Suppressor macrophage treated with lipopolysaccharide for 1 hour (primary cell): ENCODE data around the gene TACSTD2.
A peak's percentile ranks its signal among the peaks of the same experiment; 100 is the strongest.
"Not testable (repeated sequence)": the region's sequence is repeated elsewhere in the genome, so short reads cannot be mapped to it uniquely, and the experiment has no call there.

Source experiments
- DNase-seq, 3 donors: peaks; one replicate each; pipeline ENCODE4 v3.0.0-alpha.2; 2020 to 2022

Gene TACSTD2, protein sequence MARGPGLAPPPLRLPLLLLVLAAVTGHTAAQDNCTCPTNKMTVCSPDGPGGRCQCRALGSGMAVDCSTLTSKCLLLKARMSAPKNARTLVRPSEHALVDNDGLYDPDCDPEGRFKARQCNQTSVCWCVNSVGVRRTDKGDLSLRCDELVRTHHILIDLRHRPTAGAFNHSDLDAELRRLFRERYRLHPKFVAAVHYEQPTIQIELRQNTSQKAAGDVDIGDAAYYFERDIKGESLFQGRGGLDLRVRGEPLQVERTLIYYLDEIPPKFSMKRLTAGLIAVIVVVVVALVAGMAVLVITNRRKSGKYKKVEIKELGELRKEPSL

DNA sequence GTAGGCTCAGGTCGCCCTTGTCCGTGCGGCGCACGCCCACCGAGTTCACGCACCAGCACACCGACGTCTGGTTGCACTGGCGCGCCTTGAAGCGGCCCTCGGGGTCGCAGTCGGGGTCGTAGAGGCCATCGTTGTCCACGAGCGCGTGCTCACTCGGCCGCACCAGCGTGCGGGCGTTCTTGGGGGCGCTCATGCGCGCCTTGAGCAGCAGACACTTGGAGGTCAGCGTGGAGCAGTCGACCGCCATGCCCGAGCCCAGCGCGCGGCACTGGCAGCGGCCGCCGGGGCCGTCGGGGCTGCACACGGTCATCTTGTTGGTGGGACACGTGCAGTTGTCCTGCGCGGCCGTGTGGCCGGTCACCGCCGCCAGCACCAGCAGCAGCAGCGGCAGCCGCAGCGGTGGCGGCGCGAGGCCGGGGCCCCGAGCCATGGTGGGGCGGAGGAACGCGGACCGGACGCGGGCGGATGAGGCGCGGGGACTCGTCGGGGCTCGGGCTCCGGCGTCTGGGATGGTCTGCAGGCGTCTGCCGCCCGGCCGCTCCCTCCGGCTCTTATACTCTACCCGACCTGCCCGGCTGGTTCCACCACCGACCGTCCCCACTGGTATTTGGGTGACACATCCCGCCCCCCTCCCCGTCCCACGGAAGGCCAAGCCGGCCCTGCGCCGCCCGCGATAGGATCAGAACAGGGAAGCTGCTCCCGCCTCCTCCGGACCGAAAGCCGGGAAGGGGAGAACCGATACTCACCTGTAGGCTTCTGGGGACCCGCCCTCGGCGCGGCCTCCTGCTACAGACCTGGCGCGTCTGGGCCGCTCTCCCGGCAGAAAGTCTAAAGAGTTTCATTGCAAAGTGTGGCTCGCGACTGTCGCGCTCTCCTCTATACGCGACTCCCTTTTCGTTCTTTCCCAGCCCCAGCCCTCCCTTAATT lies at the start of gene TACSTD2:
TACSTD2 (minus strand) TSS at position 526 of the 927 bp plus-strand sequence; CDS start at position 430, 96 bp downstream.
- peak in 1 of 3 donors; percentile 55 for DNase-seq

DNA sequence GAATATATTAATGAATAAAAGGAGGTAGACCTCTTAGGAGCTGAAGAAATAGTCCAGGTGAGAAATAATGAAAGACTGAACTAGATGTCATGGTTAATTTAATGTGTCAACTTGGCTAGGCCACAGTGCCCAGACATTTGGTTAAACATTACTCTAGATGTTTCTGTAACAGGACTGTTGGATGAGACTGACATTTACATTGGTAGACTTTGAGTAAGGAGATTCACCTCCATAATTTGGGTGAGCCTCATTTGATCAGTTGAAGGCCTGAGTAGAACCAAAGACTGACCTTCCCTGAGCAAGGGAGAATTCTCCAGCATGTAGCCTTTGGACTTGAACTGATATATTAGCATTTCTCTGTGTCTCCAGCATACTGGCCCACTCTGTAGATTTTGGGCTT lies 49.2 kb upstream of the TACSTD2 start:
- DNase-seq = no peak

DNA sequence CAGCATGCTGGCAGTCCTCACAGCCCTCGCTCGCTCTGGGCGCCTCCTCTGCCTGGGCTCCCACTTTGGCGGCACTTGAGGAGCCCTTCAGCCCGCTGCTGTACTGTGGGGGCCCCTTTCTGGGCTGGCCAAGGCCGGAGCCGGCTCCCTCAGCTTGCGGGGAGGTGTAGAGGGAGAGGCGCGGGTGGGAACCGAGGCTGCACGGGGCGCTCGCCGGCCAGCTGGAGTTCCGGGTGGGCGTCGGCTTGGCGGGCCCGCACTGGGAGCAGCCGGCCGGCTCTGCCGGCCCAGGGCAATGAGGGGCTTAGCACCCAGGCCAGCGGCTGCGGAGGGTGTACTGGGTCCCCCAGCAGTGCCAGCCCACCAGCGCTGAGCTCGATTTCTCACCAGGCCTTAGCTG lies 46.2 kb upstream of the TACSTD2 start:
- not testable (repeated sequence) for DNase-seq

DNA sequence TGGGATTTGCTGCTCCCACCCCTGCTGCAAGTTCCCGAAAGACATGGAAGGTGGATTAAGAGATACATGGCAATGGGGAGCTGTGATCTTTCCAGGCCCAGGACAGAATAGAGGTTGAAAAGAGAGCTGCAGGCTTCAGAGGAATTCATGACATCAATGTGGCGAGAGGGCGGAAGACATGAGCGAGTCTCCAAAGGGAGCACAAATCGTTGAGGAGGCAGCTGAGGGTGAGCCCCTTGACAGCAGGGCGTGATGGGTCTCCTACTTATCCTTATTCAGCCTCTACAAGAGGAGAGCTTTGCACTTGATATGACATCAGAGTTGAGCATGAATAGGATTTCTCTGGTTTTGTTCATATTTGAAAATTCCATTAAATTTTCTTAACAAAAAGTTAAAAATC lies 45.5 kb upstream of the TACSTD2 start:
- DNase-seq = no peak

DNA sequence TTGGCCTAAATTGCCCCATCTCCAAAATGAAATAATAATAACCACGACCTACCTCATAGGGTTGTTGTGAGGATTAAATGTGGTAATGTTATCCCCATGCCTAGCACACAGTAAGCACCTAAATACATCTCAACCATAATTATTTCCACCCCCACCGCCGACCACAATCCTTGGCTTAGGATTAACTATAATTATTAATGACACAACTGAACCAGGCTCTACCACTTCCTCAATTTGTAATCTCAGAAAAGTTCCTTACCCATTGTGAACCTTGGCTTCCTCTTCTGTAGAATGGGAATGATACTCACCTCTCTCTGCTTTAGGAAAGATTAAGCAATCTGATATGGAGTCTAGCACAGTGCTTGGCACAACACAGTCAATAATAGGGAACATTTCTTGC lies 44.3 kb upstream of the TACSTD2 start:
- peak; percentile 17 to 58 (median 57) for DNase-seq

DNA sequence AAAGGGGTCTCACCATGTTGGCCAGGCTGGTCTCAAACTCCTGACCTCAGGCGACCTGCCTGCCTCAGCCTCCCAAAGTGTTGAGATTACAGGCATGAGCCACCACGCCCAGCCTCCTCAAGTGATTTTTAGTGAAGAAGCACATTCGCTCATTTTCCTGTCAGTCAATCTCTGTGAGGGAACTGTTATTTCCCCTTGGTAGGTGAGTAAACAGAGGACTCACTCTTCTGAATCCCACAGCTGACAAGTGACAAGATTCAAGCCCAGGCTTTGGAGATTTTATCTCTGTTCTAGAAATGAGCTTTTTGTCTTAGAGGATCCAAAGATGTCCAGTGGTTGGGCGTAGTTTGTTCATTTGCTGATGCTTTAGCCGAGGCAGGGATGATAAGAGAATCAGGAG lies 43.9 kb upstream of the TACSTD2 start:
- peak; percentile 72 to 81 (median 79) for DNase-seq

DNA sequence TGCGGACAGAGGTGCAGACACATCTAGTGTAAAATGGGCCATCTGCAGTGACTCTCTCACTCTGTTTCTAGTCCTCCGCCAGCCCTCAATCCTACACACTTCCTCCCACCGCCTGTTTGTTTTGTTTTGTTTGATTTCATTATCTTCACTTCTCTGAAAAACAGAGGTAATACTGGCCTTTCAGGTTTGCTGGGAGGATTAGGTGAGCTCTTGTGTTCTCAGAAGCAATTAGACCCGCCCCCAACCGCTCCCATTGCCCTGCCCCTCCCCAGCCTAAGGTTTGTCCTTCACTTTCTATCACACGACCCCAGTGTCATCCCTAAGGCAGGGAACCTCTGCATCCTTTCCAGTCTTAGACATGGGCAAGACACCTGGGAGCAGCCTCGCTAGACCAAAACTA lies 43.2 kb upstream of the TACSTD2 start:
- peak in 1 of 3 donors; percentile 17 for DNase-seq

DNA sequence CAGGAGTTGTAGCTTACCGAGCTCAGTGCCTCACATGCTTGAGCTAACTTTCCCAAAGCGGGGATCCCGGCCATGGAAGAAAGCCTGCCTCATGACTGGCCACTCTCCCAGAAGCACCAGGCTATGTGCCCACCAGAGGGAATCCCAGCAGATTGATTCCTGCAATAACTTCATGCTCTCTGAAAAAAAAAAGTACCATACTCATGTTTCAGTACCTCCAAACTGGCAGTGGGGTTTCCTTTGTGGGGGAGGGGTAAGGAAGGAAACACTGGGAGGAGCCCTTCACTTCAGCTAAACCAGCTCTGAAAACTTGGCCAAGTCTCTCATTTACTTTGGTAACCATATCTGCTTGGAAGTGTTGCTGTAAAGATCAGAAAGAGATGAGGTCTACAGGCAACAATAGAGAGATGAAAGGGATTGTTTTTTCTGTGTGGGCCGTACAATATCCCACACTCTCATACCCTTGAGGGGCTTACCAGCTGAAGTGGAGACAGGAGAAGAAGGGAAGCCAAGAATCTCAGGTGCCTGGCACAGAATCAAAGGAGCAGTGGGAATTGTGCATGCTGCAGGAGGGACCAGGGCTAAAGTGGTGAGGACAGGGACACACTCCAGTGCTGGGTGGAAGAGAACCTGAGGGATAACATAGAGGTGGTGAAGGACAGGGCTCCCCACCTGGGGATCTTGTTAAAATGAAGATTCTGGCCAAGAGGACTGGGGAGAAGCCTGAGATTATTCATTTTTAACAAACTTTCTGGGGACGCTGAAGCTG lies 42.4 kb upstream of the TACSTD2 start:
- DNase-seq = peak; percentile 38 to 50 (median 38)

DNA sequence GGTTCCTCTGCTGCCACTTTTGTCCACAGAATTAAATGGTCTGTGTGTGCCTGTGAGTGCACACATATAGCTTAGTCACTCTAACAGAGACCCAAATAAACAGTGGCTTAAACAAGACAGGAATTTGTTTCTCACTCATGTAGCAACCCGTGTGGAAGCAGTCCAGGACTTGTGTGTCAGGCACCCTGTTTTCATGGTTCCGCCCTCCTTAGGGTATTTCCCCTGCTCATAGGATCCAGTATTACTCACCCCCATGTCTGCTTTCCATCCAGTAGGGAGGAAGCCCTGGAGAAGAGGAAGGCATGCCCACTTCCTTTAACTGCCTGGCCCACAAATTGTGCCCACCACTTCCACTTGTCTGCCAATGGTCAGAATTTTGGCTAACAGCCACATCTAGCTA lies 41.3 kb upstream of the TACSTD2 start:
- peak; percentile 94 to 97 (median 95) for DNase-seq

DNA sequence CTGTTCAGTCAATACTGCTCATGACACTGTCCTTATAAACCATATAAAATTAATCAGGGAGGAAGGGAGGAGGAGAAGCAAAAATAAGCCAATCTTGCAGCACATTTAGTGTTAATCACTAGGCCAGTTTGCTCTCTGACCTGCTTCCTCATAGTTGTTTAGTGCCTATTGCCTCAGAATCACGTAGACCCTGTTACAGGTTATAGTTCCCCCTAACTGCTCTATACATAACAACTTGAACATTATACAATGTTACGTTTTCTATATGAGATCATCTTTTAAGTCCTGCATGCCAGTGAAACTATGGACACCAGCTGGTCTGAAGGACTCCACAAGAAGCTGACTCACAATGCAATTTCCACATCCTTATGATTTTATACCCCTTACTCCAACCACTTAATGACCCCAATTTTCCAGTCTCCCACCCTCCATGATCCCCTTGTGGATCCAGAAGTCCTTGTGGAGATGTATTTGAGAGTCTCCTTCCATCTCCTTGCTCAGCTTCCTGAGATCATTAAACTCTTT lies 34.9 kb upstream of the TACSTD2 start:
- peak in 2 of 3 donors; percentile 16 to 25 for DNase-seq

DNA sequence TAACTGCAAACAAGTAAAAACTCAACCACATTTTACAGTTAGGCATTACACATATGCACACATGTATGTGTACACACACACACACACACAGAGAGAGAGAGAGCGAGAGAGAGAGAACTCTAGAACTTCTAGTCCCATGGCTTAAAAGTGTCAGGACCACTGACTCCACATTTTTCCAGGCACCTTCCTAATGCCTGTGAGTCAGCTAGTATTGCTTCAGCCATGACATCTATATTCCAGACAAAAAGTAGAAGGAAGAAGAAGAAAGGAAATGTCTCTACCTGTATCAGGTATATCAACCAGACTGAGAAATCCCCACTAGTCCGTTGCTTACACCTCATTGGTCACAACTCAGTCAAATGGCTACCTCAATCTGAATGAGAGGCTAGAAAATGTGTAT lies 31.9 kb upstream of the TACSTD2 start:
- DNase-seq = no peak

DNA sequence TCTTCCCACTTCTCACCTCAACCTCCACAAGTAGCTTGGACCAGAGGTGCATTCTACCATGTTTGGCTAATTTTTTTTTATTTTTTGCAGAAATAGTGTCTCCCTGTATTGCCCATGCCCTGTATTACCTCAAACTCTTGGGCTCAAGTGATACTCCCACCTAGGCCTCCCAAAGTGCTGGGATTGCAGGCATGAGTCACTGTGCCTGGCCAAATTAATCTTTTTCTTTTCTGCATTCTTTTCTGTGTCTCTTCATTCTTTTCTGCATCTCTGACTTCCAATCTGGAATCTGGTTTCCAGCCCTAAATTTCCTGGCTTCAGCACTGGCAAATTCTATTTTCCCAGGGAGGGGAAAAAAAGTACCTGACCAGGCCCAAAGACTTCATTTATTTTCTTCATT lies 31.2 kb upstream of the TACSTD2 start:
- DNase-seq = no peak

DNA sequence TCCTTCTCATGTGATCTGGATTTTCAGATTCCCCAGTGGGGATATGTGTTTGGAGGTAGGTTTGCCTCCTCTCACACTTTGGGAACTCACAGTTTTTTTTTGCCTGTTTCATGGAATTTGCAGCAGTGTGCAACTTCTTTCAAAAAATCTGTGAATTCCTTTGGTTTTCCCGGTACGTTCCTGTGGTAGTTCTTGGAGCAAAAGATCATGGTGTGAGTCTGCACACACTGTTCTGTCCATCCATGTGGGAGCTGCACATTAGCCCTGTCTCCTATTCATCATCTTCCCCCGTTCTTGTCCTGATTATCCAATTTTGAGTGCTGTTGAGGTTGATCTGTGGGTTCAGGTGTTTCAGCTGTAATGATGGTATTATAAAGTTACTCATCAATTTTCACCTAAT lies 30.3 kb upstream of the TACSTD2 start:
- no peak for DNase-seq

DNA sequence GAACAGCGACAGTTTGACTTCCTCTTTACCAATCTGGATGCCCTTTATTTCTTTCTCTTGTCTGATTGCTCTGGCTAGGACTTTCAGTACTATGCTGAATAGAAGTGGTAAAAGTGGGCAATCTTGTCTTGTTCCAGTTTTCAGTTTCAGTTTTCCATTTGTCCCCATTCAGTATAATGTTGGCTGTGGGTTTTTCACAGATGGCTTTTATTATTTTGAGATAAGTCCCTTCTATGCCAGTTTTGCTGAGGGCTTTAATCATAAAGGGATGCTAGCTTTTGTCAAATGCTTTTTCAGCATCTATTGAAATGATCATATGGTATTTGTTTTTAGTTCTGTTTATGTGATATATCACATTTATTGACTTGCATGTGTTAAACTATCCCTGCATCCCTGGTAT lies 24.9 kb upstream of the TACSTD2 start:
- not testable (repeated sequence) for DNase-seq

DNA sequence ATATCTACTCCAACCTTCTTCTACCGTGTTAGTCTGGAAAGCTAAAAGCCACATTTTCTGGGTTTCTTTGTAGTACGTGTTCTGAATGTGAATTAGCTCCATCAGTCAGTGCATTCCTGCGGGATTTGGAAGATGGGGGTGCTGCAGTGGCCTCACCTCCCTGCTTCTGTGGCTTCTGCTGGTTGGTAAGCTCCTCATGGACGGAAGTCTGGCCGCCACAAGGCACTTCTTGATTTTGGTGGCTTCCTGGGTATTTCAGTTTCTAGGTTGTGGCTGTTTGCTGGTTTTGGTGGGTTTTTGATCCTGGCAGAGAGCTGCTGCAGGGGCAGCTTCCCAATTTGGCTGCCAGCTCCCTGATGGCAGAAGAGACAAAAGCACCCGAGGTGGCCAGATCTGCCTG lies 20.9 kb upstream of the TACSTD2 start:
- DNase-seq = no peak

DNA sequence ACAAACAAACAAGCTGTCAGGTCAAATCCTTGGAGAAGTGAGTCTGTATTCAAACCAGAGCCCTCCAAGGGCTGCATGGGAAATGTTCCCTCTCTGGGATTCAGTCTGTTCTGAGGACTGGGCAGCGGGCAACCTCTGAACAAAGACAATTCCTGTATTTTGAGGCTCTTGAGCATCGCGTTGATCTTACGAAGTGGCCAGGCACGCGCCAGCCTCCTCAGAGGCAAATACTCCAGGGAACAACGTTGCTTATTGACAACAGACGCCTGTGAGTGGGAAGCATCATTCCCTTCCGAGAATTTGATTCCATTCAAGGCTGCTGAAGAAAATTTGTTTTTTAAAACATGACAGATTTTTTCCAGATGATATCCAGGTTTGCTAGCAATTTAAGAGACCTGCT lies 20.0 kb upstream of the TACSTD2 start:
- no peak for DNase-seq

DNA sequence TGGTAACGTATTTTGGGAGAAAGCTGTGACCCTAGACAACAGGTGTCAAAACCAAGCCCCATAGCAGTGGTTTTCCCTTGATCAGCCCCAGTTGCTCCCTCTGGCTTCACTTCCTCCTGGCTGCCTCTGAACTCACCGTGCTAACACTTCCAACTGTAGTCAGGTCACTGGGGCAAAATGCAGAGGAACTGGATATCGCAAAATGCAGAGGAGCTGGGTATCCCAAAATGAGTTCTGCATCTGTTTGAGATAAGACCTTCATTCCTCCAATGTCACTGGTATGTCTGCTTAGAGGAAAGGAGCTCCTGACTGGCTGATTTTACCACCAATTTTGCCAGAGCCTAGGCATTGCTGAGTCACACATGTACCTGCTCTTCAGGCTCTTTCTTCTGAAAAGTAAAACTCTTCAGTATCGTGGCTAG lies 19.6 kb upstream of the TACSTD2 start:
- DNase-seq = no peak

DNA sequence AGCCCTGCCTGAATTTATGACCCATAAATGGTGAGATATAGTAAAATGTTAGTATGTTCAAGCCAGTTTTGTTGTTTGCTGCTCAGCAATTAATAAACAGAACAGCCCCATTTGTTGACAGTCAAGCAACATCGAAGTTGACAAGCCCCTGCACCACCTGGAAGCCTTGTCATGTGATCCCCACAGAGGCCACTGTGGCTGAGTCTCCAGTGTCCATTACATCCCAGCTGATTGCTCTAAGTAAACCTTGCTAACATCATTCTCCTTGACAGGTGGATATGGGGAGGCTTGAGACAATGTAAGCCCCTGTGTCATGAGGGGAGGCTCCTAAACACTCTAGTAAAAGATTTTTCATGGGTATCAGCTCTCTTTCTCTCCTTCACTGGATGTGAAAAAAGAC lies 17.5 kb upstream of the TACSTD2 start:
- no peak for DNase-seq

DNA sequence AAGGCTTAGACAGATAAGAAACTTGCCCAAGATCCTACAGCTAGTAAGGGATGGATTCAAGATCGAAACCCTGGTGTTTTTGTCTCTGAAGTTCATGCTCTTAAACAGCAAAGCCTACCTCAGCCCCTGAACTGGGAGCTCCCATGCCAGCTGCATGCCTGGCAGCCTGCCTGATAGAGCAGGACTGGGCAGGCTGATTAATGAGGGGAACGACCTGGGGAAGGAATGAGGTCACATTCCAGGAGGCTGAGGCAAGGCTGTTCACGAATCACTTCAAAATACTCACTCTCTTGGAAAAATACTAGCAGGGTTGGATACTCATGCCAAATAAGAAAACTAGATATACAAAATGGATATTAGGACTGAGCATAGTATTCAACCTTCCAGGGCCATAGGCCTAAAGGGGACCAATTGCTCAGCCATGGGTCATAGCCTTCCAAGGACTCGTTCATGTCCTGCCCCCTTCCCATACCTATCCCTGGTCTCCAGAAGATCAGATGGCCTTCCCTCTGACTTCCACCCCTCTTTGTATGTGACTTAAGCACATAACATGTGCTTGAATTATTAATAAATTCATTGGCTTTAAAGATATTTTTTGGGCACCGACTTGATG lies 15.6 kb upstream of the TACSTD2 start:
- DNase-seq = no peak

DNA sequence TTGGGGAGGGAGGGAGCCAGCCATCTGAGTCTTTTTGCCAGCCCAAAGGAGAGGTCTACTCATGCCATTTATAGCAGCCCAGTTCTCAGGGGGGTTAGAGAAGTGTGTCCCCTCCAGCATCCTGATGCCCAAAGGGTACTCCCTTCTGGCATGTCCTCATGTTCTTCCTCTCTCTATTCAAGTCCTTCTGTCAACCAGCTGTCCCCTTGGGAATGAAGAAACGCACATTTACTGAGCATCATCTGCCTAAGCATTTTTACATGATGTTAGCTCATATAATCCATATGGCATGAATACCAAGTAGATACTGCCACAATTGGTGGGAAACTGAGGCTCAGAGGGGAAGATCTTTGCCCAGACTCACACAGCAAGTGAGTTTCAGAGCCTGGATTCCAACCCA lies 14.8 kb upstream of the TACSTD2 start:
- no peak for DNase-seq

DNA sequence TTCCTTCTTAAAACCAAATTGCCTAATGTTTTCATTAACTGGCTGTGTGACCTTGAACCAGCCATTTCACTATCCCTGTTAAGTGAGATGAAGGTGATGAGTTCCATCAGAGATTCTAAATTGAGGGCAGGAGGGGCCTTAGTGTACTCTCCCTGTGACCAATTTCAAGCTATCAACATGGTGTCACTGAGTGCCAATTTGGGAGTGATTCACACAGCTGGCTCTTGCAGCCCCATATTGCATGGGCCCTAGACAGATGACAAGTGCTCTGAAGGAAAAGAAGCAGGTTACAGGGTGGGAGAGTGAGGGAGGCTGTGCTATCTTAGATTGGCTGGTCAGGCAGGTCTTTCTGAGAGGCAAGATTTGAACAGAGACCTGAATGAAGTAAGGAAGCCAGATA lies 13.0 kb upstream of the TACSTD2 start:
- no peak for DNase-seq

DNA sequence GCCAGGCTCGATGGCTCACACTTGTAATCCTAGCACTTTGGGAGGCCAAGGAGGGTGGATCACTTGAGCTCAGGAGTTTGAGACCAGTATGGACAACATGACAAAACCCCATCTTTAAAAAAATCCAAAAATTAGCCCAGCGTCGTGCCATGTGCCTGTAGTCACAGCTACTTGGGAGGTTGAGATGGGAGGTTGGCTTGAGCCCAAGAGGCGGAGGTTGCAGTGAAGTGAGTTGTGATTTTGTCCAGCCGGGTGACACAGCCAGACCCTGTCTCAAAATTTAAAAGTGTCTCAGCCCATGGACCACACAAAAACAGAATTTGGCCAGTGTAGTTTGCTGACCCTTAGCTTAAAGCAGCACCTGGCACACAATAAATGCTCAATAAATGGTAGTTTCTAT lies 11.3 kb upstream of the TACSTD2 start:
- DNase-seq = no peak

DNA sequence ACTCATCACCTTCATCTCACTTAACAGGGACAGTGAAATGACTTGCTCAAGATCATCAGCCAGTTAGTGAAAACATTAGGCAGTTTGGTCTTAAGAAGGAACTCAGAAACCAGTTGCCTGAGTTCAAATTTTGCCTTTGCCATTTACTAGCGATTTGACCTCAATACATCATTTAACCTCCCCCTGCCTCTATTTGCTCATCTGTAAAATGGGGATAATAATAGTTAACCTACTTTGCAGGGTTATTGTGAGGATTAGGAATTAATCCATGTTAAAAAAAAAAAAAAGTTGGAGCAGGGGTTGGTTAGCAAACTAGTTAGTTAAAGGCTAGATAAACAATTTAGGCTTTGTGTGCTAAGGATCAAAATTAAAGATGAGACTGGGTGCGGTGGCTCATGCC lies 10.6 kb upstream of the TACSTD2 start:
- DNase-seq = no peak
